ENCODE results near the gene ABCA2. TPM values are rescaled to one million over a fixed set of nuclear protein-coding genes. Genes with fewer than 3 reads are reported as not detected.
"Not testable (repeated sequence)": the region's sequence is repeated elsewhere in the genome, so short reads cannot be mapped to it uniquely, and the experiment has no call there.

ABCA2 gene
- total and polyA plus RNA-seq, 4 donors, result 13.4 to 39.0 (median 16.5) TPM

DNA sequence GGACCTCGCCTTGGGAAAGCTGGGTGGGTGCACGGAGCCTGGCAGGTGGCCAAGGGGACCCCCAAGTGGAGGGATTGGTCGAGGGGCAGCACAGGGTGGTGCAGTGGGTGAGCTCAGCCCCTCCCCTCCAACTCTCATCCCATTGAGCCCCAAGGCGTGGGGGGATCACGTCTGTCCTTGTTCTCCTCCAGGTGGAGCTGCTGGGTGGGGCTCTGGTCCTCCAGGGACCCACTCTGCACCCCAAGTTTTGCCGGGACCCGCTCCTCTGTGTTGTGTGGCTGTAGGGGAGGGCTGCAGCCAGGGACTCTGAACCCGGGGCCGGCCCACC, 7.4 kb upstream of the ABCA2 start:
- Histone ChIP-seq H3K27me3 (ENCODE audit: control insufficient read depth in 3 of 3, insufficient read depth in 3 of 3, low read length in 2 of 3) (no peaks in the 10 kb centered on the region), H3K9ac (ENCODE audit: insufficient read depth in 1 of 2, low read length in 2 of 2) (no peak overlapping the region), H3K27ac (ENCODE audit: low read depth in 1 of 2, low read length in 1 of 2) (no peak overlapping the region), H3K4me3 (no peak overlapping the region), H3K4me1 (ENCODE audit: control insufficient read depth in 5 of 5, insufficient read depth in 5 of 5, low read length in 5 of 5) (peaks cover 0 to 7% (median 0%) of the 10 kb centered on the region in 5 donors), H3K36me3 (ENCODE audit: control insufficient read depth in 4 of 4, insufficient read depth in 4 of 4, low read length in 4 of 4) (peaks cover 0 to 15% (median 0%) of the 10 kb centered on the region in 4 donors), H3K9me3 (ENCODE audit: control insufficient read depth in 4 of 4, insufficient read depth in 3 of 4, low read length in 3 of 4) (no peaks in the 10 kb centered on the region)
- WGBS, 2 donors, result 30 to 36% methylated on average over 9 of the region's 9 CpGs
- no peak for ATAC-seq (ENCODE audit: insufficient read depth, low FRiP score)
- DNase-seq, result no peak
- TF ChIP-seq, protein P1, sequence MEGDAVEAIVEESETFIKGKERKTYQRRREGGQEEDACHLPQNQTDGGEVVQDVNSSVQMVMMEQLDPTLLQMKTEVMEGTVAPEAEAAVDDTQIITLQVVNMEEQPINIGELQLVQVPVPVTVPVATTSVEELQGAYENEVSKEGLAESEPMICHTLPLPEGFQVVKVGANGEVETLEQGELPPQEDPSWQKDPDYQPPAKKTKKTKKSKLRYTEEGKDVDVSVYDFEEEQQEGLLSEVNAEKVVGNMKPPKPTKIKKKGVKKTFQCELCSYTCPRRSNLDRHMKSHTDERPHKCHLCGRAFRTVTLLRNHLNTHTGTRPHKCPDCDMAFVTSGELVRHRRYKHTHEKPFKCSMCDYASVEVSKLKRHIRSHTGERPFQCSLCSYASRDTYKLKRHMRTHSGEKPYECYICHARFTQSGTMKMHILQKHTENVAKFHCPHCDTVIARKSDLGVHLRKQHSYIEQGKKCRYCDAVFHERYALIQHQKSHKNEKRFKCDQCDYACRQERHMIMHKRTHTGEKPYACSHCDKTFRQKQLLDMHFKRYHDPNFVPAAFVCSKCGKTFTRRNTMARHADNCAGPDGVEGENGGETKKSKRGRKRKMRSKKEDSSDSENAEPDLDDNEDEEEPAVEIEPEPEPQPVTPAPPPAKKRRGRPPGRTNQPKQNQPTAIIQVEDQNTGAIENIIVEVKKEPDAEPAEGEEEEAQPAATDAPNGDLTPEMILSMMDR (IDR thresholded peaks at IDR 0.05; ENCODE audit: control extremely low read depth, extremely low read depth), result no peak

- H3K27ac ChIP-seq (ENCODE audit: low read depth in 1 of 2, low read length in 1 of 2), result peak overlapping the region in 1 of 2 donors; percentile 54
- WGBS, 2 donors, result 6 to 11% methylated on average over 24 of the region's 24 CpGs
Measured at GRCh38 chr9:137034709-137035506, 6.9 kb upstream of the ABCA2 start.

GRCh38 chr9:137034039-137034708, 6.1 kb upstream of the ABCA2 start:
- 26 to 35% methylated on average over 15 of the region's 15 CpGs for WGBS, 2 donors
- ATAC-seq (ENCODE audit: insufficient read depth, low FRiP score) (no peak), DNase-seq (no peak)
- peaks cover 0 to 8% (median 0%) of the 10 kb centered on the region in 5 donors for H3K4me1 ChIP-seq (ENCODE audit: control insufficient read depth in 5 of 5, insufficient read depth in 5 of 5, low read length in 5 of 5)
- TF ChIP-seq, protein P1 (IDR thresholded peaks at IDR 0.05; ENCODE audit: control extremely low read depth, extremely low read depth), result no peak
- no peak overlapping the region for H3K9ac ChIP-seq (ENCODE audit: insufficient read depth in 1 of 2, low read length in 2 of 2)
- H3K36me3 ChIP-seq (ENCODE audit: control insufficient read depth in 4 of 4, insufficient read depth in 4 of 4, low read length in 4 of 4), result peaks cover 0 to 5% (median 0%) of the 10 kb centered on the region in 4 donors
- H3K9me3 ChIP-seq (ENCODE audit: control insufficient read depth in 4 of 4, insufficient read depth in 3 of 4, low read length in 3 of 4), result no peaks in the 10 kb centered on the region
- peak overlapping the region in 1 of 2 donors; percentile 20 for H3K27ac ChIP-seq (ENCODE audit: low read depth in 1 of 2, low read length in 1 of 2)
- no peaks in the 10 kb centered on the region for H3K27me3 ChIP-seq (ENCODE audit: control insufficient read depth in 3 of 3, insufficient read depth in 3 of 3, low read length in 2 of 3)
- no peak overlapping the region for H3K4me3 ChIP-seq

More at GRCh38 chr9:137034709-137035506, 6.9 kb upstream of the ABCA2 start:
- peaks cover 0 to 7% (median 0%) of the 10 kb centered on the region in 5 donors for H3K4me1 ChIP-seq (ENCODE audit: control insufficient read depth in 5 of 5, insufficient read depth in 5 of 5, low read length in 5 of 5)
- no peak overlapping the region for H3K9ac ChIP-seq (ENCODE audit: insufficient read depth in 1 of 2, low read length in 2 of 2)
- H3K4me3 ChIP-seq, result no peak overlapping the region
- DNase-seq (peak; percentile 83 to 88 (median 85)), ATAC-seq (ENCODE audit: insufficient read depth, low FRiP score) (peak; percentile 75)
- H3K36me3 ChIP-seq (ENCODE audit: control insufficient read depth in 4 of 4, insufficient read depth in 4 of 4, low read length in 4 of 4), result peaks cover 0 to 11% (median 0%) of the 10 kb centered on the region in 4 donors
- TF ChIP-seq, protein P1 (IDR thresholded peaks at IDR 0.05; ENCODE audit: control extremely low read depth, extremely low read depth), result peak; percentile 95
- no peaks in the 10 kb centered on the region for H3K9me3 ChIP-seq (ENCODE audit: control insufficient read depth in 4 of 4, insufficient read depth in 3 of 4, low read length in 3 of 4)
- H3K27me3 ChIP-seq (ENCODE audit: control insufficient read depth in 3 of 3, insufficient read depth in 3 of 3, low read length in 2 of 3), result no peaks in the 10 kb centered on the region

GRCh38 chr9:137033481-137033880, 5.4 kb upstream of the ABCA2 start:
- 72 to 89% methylated on average over 5 of the region's 5 CpGs for WGBS, 2 donors
- H3K27me3 ChIP-seq (ENCODE audit: control insufficient read depth in 3 of 3, insufficient read depth in 3 of 3, low read length in 2 of 3); H3K36me3 ChIP-seq (ENCODE audit: control insufficient read depth in 4 of 4, insufficient read depth in 4 of 4, low read length in 4 of 4); H3K4me3 ChIP-seq; ATAC-seq (ENCODE audit: insufficient read depth, low FRiP score); H3K27ac ChIP-seq (ENCODE audit: low read depth in 1 of 2, low read length in 1 of 2); H3K9me3 ChIP-seq (ENCODE audit: control insufficient read depth in 4 of 4, insufficient read depth in 3 of 4, low read length in 3 of 4); DNase-seq: not testable (repeated sequence)
- H3K4me1 ChIP-seq (ENCODE audit: control insufficient read depth in 5 of 5, insufficient read depth in 5 of 5, low read length in 5 of 5), result peaks cover 0 to 12% (median 3%) of the 10 kb centered on the region in 5 donors
- peak overlapping the region in 1 of 2 donors; percentile 9 for H3K9ac ChIP-seq (ENCODE audit: insufficient read depth in 1 of 2, low read length in 2 of 2)
